Activated effector memory CD4-positive, alpha-beta T cell treated with anti-CD3 and anti-CD28 coated beads, Interleukin-2, amount 50 U/mL, for 16 hours (primary cell): ENCODE measurements around the gene EFNB2.

Experiments
- DNase-seq: peaks from one replicate; pipeline ENCODE4 v3.0.0-alpha.2; 2020

The EFNB2 gene

GRCh38 chr13:106499113-106499512 is 36.3 kb downstream of the EFNB2 start:
- no peak for DNase-seq

GRCh38 chr13:106498571-106498970 is 36.9 kb downstream of the EFNB2 start:
- no peak for DNase-seq

DNA sequence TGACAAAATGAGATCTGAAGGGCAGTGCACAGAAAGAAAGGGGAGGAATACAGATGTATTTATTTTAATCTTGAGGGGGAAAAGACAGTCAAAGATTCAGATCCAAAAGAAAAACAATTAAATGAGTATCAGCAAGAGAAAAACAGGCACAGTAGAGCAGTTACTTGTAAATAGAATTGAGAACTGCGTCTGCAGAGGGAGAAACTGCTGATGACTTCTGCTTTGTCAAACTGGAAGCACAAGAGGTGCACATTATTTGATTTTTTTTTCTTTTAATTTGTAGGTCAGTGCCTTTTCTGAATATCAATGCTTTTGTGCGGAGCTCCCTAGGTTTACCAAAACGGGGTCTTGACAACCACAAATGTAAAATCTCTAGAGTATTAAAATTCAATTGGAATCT is 37.3 kb downstream of the EFNB2 start:
- DNase-seq = no peak

DNA sequence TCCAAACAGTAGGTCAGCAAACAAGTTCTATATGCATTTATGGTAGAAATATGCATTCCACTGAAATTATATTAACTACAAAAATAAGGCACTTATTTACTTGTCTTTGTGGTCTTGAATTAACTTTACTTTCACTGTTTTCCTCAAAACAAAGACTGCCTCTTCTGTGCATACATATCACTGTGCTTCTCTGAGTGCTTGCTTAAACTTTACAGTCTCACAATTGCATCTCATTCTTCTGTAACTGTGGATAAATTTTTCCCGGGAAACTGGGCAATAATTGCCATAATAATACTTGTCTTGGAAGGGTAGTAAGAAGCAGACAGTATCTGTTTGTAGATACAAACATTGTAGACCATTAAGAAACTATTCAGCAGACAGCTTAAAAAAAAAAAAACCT is 38.4 kb downstream of the EFNB2 start:
- DNase-seq = no peak

- DNase-seq = no peak
These were observed 39.1 kb downstream of the EFNB2 start for GRCh38 chr13:106496072-106496997.

DNA sequence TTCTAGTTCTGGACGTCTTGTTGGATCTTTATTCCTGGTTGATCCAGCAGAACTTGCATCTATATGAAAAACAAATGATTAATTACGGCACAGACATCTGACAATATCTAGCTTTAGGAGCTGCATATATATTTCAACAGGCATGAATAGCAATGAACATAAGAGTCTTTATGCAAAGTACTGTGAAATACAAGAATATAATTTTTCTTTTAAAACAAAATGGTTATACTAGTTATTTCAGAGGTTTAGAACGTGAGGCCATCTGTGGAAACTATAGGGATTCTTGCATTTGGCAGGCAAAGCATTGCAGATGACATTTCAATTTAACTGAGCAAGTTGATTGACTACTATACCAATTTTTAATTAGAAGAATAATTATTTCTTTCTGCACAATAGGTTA is 40.5 kb downstream of the EFNB2 start:
- DNase-seq = no peak

- no peak for DNase-seq
These were observed 41.0 kb downstream of the EFNB2 start for GRCh38 chr13:106494506-106494905.

- no peak for DNase-seq
These were observed 41.8 kb downstream of the EFNB2 start for GRCh38 chr13:106493533-106494220.

GRCh38 chr13:106492588-106493475 is 42.6 kb downstream of the EFNB2 start:
- no peak for DNase-seq

DNA sequence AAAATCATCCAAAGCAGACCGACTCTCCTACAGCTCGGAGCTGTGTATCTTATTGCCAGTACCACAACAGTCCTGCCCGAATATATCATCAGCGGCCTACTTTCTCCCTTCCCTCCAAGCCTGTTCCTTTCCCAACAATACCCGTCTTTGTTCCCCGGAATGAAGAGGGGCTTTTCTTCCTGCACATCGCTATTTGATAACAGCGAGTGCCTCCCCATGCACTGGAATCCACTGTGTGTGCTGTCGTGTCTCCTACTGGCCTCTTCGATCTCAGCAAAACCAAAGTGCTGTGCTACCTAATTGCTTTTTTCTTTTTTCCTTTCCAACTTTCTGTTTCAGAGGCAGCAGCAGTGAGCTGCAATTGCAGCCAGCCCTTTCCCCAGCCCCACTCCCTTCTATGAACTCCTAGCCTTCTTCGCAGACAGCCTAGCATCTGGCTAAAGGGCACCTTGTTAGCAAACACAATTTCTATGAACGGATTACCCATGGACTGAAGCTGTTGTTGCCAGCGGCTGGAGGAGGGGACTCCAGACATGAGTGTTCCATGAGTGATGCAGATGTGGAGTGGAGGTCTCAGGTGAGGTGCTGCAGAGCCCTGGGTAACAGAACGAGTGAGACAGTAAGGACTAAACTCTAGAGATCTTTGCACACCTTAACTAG is 43.4 kb downstream of the EFNB2 start:
- DNase-seq = no peak

DNA sequence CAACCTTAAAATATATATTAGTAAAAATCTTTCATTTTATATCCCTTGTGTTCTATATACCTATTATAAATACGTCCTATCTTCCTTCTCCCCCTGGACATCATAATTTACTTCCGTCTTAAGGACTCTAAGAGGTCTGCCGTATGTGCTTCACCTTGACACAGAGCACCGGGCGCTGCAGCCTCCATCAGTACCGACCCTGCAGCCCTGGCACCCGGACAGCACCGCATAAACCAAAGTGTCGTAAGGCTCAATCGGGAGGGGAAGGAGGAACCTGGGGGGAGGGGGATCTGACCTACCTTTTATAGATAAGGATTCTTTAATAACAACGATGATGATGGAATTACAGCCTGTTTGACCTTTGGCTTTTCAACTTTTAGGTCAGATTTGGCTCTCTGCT is 44.0 kb downstream of the EFNB2 start:
- no peak for DNase-seq

GRCh38 chr13:106490569-106491321 is 44.7 kb downstream of the EFNB2 start:
- DNase-seq = no peak

GRCh38 chr13:106489849-106490568 is 45.5 kb downstream of the EFNB2 start:
- DNase-seq = no peak

GRCh38 chr13:106488686-106489085 is 46.8 kb downstream of the EFNB2 start:
- no peak for DNase-seq

GRCh38 chr13:106488076-106488475 is 47.4 kb downstream of the EFNB2 start:
- no peak for DNase-seq

- DNase-seq = no peak
These were observed 48.3 kb downstream of the EFNB2 start for GRCh38 chr13:106487129-106487528.

DNA sequence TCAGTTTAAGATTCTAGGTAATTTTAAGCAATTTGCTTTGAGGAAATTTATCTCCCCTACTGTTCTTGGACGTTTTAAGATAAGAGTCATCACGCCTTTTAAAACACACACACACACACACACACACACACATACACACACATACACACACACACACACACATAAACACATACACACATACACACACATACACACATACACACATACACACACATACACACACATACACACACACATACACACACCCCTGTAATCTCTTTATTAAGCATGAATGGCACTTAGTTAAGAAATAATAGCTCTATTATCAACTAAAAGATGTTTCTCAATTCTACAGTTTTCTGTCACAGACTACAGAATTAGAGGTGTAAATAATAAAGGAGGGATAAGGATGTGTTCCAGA is 49.2 kb downstream of the EFNB2 start:
- DNase-seq = no peak

- no peak for DNase-seq
These were observed 50.8 kb downstream of the EFNB2 start for GRCh38 chr13:106484537-106485193.

- no peak for DNase-seq
These were observed 51.4 kb downstream of the EFNB2 start for GRCh38 chr13:106484084-106484483.

GRCh38 chr13:106481919-106482318 is 53.5 kb downstream of the EFNB2 start:
- no peak for DNase-seq
